GM18505 (cell line): ENCODE measurements around the gene N4BP3.
"Not testable (repeated sequence)": the region's sequence is repeated elsewhere in the genome, so short reads cannot be mapped to it uniquely, and the experiment has no call there.

Source experiments
- ATAC-seq: cut with Tn5 transposase; IDR thresholded peaks from one replicate; pipeline ENCODE4 v1.9.1; 2021; ENCODE audit not compliant: unreplicated experiment
- POLR2A ChIP-seq: IDR thresholded peaks from 4 replicates; pipeline ENCODE4 v1.6.1; 2011; ENCODE audit warnings: borderline replicate concordance; ENCODE audit not compliant: insufficient read depth, insufficient read length; ENCODE audit errors: extremely low read depth

The N4BP3 gene

GRCh38 chr5:178121391-178122276, 8.3 kb downstream of the N4BP3 start:
- peak; percentile 1 for ATAC-seq
- no peak for TF ChIP-seq POLR2A

DNA sequence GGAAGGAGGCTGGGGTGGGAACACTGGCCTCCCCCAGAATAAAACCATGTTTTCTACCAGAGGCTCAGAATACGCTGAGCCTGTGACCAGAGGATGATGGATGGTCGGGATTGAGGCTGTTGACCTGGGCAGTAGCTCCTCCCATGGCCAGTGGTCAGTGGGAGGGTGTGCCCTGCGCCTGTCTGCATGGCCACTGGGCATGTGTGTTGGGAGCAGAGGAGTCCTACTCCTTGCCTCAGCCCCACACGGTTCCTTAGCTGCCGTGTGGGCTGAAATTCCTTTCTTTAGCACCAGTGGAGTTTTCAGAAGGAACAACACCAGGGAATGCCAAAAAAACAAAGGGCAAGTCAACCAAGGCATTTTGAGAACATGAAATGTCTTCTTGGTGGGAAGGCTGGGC, 9.0 kb downstream of the N4BP3 start:
- no peak for ATAC-seq
- TF ChIP-seq POLR2A: no peak

DNA sequence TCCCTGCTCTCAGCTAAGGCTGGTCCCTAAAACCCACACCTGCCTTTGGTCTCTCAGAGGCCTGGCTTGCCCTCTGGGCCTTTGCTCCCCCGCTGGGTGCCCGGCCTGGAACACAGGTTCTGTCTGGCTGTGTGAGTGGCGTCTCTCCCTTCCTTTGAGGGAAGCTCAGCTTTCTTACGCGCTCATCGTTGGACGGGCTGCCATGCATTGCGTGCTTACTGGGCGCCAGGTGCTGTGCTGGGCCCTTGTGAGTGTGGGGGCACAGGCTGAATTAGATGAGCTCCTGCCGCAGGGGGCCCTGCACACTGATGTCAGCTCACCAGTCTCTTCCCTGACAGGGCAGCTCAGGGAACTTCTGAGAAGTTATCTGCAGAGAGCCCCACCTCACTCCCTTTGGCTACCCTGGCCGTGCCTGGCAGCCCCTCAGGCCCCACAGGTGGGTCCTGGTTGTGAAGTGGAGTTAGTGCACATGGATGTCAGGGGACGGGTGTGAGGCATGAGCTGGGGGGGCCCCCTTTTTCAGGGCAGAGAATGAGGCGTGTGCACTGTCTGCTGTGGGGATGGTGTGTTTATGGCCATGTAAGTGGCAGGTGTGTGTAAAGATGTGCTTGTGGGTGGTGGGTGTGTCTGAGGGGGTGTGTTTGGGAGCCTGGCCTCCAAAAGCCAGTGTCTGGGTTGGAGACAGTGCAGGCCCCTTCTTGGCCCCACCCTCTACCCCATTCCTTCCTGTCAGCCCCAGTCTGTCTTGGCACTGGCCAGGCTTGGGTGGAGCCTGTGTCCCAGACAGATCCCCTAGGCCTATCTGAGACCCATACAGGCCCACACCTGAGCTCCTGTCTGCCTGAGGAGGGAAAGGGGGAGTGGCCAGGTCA, 10.0 kb downstream of the N4BP3 start:
- no peak for ATAC-seq
- no peak for TF ChIP-seq POLR2A

- TF ChIP-seq POLR2A: no peak
- ATAC-seq: no peak
Measured at GRCh38 chr5:178123966-178124925, 10.9 kb downstream of the N4BP3 start.

DNA sequence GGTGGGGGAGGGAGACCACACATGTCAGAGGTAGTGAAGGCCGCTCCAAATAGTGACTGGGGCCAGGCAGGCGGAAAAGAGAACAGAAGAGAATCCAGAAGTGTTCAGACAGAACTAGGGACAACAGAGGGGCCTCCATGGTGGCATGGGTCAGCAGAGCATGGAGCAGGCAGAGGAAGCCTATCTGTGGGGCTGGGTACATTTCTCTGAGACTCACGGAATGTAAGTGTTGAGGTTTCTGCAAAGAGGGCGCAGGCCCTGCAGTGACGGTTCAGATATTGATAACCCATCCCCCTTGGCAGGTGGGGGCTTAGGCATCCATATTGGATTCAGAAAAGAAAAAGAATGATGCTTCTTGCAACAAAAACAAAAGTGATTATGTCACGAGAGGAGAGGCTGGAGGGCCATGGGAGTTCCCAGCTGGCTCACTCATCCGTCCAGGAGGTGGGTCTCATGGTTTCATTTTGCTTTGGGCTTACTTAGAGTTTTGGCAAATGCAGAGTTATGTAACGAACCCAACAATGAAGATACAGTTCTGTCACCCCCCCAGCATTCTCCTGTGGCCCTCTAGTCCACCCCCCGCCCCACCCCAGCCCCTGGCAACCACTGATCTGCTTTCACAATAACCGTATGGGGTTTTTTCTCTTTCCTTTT, 12.0 kb downstream of the N4BP3 start:
- no peak for TF ChIP-seq POLR2A
- ATAC-seq: no peak

- TF ChIP-seq POLR2A: no peak
- no peak for ATAC-seq
Measured at GRCh38 chr5:178126556-178126955, 13.2 kb downstream of the N4BP3 start.

DNA sequence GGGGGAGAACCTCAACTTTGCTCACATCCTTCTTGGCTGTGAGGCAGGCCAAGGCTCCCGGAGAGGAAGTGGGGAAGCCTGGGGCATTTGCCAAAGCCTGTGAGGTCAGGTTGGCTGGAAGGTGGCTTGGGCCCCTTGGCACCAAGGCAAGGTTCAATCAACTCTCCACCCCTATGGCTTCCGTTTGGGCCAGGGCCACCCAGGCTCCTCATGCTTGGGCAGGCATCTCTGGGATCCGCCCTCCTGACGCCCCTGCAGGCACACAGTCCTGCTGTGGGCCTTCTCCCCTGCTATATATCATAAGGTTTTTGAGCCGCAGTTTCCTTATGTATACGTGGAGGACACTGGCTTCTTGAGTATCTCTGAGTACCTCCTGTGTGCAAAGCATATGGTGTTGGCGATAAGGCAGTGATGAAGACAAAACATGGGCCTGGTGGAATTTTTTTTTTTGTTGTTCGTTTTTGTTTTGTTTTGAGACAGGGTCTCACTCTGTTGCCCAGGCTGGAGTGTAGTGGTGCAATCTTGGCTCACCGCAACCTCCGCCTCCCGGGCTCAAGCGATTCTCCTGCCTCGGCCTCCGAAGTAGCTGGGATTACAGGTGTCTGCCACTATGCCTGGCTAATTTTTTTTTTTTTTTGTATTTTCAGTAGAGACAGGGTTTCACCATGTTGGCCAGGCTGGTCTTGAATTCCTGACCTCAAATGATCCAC, 14.1 kb downstream of the N4BP3 start:
- ATAC-seq: not testable (repeated sequence)

DNA sequence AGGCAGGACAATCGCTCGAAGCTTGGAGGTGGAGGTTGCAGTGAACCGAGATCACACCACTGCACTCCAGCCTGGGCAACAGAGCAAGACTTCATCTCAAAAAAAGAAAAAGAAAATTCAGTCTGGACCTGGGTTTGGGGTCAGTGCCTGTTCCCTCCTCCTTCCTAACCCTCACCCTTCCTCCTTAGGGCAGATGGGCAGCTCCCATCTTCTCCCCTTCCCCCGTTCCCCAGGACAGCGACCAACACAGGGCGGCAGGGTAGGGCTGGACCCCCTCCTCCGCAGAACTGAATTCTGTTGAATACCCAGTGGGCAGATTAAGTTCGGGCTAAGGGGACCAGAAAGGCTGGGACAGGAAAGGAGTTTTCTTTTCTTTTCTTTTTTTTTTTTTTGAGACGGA, 16.0 kb downstream of the N4BP3 start:
- ATAC-seq: no peak
- no peak for TF ChIP-seq POLR2A

- not testable (repeated sequence) for ATAC-seq
Measured at GRCh38 chr5:178130234-178130575, 16.9 kb downstream of the N4BP3 start.

DNA sequence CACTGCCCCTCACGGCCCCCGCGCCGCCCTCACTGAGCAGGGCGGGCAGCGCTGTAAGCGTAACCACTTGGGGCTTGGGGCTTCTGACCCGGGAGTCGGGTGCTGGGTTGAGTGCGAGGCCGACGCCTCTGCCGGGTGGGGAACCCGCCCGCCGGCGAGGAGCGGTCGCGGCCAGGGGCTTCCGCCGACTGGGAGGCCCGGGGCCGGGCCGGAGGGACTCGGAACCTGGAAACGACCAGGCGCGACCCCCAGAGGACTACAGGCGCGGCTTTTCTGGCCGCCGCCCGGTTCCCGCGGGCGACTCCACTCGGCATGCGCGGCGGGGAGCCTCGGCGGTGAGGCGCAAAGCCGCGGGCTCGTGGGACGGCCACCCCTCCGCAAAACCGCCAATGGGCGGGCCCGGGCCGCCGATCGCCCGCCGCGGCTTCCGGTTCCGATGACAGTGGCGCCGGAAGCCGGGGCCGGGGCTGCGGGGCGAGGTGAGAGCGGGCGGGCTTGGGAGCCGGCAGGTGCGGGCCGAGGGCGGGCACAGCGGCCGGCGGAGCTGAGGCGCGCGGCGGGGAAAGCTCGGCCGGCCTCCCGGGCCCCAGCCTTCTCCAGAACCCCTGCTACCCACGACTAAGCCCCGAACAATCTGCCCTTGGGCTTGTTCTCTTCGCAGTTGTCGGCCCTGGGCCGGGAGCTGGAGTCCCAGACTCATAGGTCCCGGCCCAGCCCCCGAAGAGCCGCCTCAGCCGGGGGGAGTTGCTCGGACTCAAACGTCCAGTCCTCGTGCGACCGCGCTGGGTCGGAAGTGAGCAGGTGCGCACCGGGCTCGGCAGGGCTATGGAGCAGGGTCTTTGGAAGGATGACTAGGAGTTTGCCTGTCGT, 17.5 kb downstream of the N4BP3 start, which contains the start of gene RMND5B:
Gene RMND5B, plus strand, starts transcription at position 439 of the 870 bp plus-strand sequence. CDS start 7,106 bp downstream, outside the sequence.
- TF ChIP-seq POLR2A: peak; percentile 78
- ATAC-seq: peak; percentile 93

GRCh38 chr5:178131446-178131996, 18.2 kb downstream of the N4BP3 start:
- no peak for TF ChIP-seq POLR2A
- ATAC-seq: no peak
